HepG2 (cell line): ENCODE data around the gene SNX30. TPM values are rescaled to one million over a fixed set of nuclear protein-coding genes. Genes with fewer than 3 reads are reported as not detected.

ENCODE experiments used
- ARNT ChIP-seq: fragments of 450-650 bp; IDR thresholded peaks from 2 replicates; pipeline ENCODE4 v1.6.1; 2017
- BCL6 ChIP-seq: IDR thresholded peaks from 2 replicates; pipeline ENCODE4 v1.6.1; 2016; ENCODE audit warnings: missing genetic modification reagents, missing compliant biosample characterization
- CCDC6 ChIP-seq: sonication (generic); formaldehyde crosslinking; IDR thresholded peaks from 2 replicates; pipeline ENCODE4 v1.8.1; 2022; ENCODE audit warnings: mild to moderate bottlenecking, missing genetic modification reagents, moderate library complexity
- HNF1A ChIP-seq, 2 experiments: sonication (generic) in 1 of 2; formaldehyde crosslinking in 1 of 2; IDR thresholded peaks; 2 replicates each; pipeline versions ENCODE4 v1.4.0 to v1.6.1; 2016 to 2020; ENCODE audit warnings: borderline replicate concordance in 1 of 2, low read depth in 1 of 2, mild to moderate bottlenecking in 1 of 2, missing genetic modification reagents in 1 of 2
- HNRNPUL1 ChIP-seq: fragments of 200-400 bp; formaldehyde crosslinking; IDR thresholded peaks from 2 replicates; pipeline ENCODE4 v1.6.1; 2017; ENCODE audit warnings: low read depth, mild to moderate bottlenecking, low read length, moderate library complexity
- MIER2 ChIP-seq: IDR thresholded peaks from 2 replicates; pipeline ENCODE4 v1.6.1; 2016; ENCODE audit warnings: missing biosample characterization, missing genetic modification reagents
- POLR2AphosphoS5 ChIP-seq: IDR thresholded peaks from 2 replicates; pipeline ENCODE4 v1.6.1; 2012; ENCODE audit warnings: low read depth, low read length
- SALL1 ChIP-seq: sonication (generic); formaldehyde crosslinking; IDR thresholded peaks from 2 replicates; pipeline ENCODE4 v1.8.0; 2022; ENCODE audit warnings: mild to moderate bottlenecking, missing genetic modification reagents
- THAP8 ChIP-seq: sonication (generic); formaldehyde crosslinking; IDR thresholded peaks from 2 replicates; pipeline ENCODE4 v1.5.1; 2020; ENCODE audit warnings: missing genetic modification reagents, mild to moderate bottlenecking, borderline replicate concordance
- ZBTB20 ChIP-seq: sonication (generic); formaldehyde crosslinking; IDR thresholded peaks from 2 replicates; pipeline ENCODE4 v1.8.1; 2023; ENCODE audit warnings: missing genetic modification reagents, low read depth, mild to moderate bottlenecking, borderline replicate concordance
- ZFP41 ChIP-seq: sonication (generic); formaldehyde crosslinking; IDR thresholded peaks from 2 replicates; pipeline ENCODE4 v1.4.0; 2020; ENCODE audit warnings: mild to moderate bottlenecking, missing genetic modification reagents, borderline replicate concordance
- ZFYVE20 ChIP-seq: sonication (generic); formaldehyde crosslinking; IDR thresholded peaks from 2 replicates; pipeline ENCODE4 v1.8.0; 2023; ENCODE audit warnings: low read depth, mild to moderate bottlenecking, moderate library complexity, missing genetic modification reagents, borderline replicate concordance
- ZNF17 ChIP-seq: sonication (generic); formaldehyde crosslinking; IDR thresholded peaks from 2 replicates; pipeline ENCODE4 v1.5.0; 2020; ENCODE audit warnings: mild to moderate bottlenecking, missing genetic modification reagents
- ZNF263 ChIP-seq: sonication (generic); formaldehyde crosslinking; IDR thresholded peaks from 2 replicates; pipeline ENCODE4 v1.4.0; 2020; ENCODE audit warnings: missing genetic modification reagents
- ZNF569 ChIP-seq: sonication (generic); formaldehyde crosslinking; IDR thresholded peaks from 2 replicates; pipeline ENCODE4 v1.5.0; 2020; ENCODE audit warnings: mild to moderate bottlenecking, missing genetic modification reagents, moderate library complexity, borderline replicate concordance
- ZNF614 ChIP-seq: IDR thresholded peaks from 2 replicates; pipeline ENCODE4 v1.6.1; 2018; ENCODE audit warnings: missing biosample characterization, missing genetic modification reagents, inconsistent platforms, borderline replicate concordance
- ZNF737 ChIP-seq: sonication (generic); formaldehyde crosslinking; IDR thresholded peaks from 2 replicates; pipeline ENCODE4 v1.5.0; 2020; ENCODE audit warnings: missing genetic modification reagents, mild to moderate bottlenecking, borderline replicate concordance
- ZNF839 ChIP-seq: sonication (generic); formaldehyde crosslinking; IDR thresholded peaks from 2 replicates; pipeline ENCODE4 v1.4.0; 2020; ENCODE audit warnings: missing genetic modification reagents, mild to moderate bottlenecking, borderline replicate concordance
- polyA plus RNA-seq, 8 experiments: library from polyadenylated mRNA; depleted of rRNA in 3 of 8; stranded (reverse) in 7 of 8; unstranded in 1 of 8; fragments of >200 nt; fragmentation: Illumina TruSeq in 4 of 8; extraction: Trizol in 4 of 8; gene quantifications; 2 replicates each; pipeline versions ENCODE4 v1.2.1 to v1.2.3, GENCODE V29; 2011 to 2016; ENCODE audit warnings: low read depth in 4 of 8, missing spikeins in 1 of 8, mixed read lengths in 1 of 8; ENCODE audit not compliant: insufficient read depth in 1 of 8
- total RNA-seq, 5 experiments: library from RNA; depleted of rRNA; stranded (reverse); fragments of >200 nt; fragmentation: Illumina TruSeq; extraction: Trizol; gene quantifications; 2 replicates each; pipeline ENCODE4 v1.2.3, GENCODE V29; 2016; ENCODE audit warnings: low read depth in 1 of 5
- TF ChIP-seq, protein P1 (sequence below): sonication (generic); formaldehyde crosslinking; IDR thresholded peaks from 2 replicates; pipeline ENCODE4 v1.4.0; 2020; ENCODE audit warnings: missing genetic modification reagents
- TF ChIP-seq, protein P2 (sequence below): IDR thresholded peaks from 2 replicates; pipeline ENCODE4 v1.6.1; 2012; ENCODE audit warnings: low read length, improper control_type of control experiment

The SNX30 gene
- total and polyA plus RNA-seq, 2 of the 13 experiments (the other 11 are each of a cell fraction or from before 2014, with no cell fraction given) = 4.4 to 12.4 TPM

- TF ChIP-seq MIER2 (no peak), HNF1A (IDR thresholded peaks at IDR 0.05; ENCODE audit: low read depth) (no peak), HNF1A (CRISPR knock-in tag; IDR thresholded peaks at IDR 0.05; ENCODE audit: borderline replicate concordance) (peak; percentile 36; the same call in 1 of the 2 replicates), ZNF263 (CRISPR knock-in tag) (no peak), HNRNPUL1 (no peak), ZFP41 (no peak), ZFYVE20 (no peak), SALL1 (peak; percentile 65), ARNT (no peak), ZNF614 (no peak), THAP8 (CRISPR knock-in tag) (no peak), ZNF737 (no peak), ZNF839 (CRISPR knock-in tag) (no peak), BCL6 (no peak), CCDC6 (no peak), ZNF569 (CRISPR knock-in tag) (no peak), POLR2AphosphoS5 (peak; percentile 83), ZNF17 (CRISPR knock-in tag) (no peak), ZBTB20 (0 out of 2 replicates have a peak, but pooled peaks have one; percentile 12)
- TF ChIP-seq, protein P1, sequence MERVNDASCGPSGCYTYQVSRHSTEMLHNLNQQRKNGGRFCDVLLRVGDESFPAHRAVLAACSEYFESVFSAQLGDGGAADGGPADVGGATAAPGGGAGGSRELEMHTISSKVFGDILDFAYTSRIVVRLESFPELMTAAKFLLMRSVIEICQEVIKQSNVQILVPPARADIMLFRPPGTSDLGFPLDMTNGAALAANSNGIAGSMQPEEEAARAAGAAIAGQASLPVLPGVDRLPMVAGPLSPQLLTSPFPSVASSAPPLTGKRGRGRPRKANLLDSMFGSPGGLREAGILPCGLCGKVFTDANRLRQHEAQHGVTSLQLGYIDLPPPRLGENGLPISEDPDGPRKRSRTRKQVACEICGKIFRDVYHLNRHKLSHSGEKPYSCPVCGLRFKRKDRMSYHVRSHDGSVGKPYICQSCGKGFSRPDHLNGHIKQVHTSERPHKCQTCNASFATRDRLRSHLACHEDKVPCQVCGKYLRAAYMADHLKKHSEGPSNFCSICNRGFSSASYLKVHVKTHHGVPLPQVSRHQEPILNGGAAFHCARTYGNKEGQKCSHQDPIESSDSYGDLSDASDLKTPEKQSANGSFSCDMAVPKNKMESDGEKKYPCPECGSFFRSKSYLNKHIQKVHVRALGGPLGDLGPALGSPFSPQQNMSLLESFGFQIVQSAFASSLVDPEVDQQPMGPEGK (CRISPR knock-in tag) = no peak; the same call in 1 of the 2 replicates
- TF ChIP-seq, protein P2, sequence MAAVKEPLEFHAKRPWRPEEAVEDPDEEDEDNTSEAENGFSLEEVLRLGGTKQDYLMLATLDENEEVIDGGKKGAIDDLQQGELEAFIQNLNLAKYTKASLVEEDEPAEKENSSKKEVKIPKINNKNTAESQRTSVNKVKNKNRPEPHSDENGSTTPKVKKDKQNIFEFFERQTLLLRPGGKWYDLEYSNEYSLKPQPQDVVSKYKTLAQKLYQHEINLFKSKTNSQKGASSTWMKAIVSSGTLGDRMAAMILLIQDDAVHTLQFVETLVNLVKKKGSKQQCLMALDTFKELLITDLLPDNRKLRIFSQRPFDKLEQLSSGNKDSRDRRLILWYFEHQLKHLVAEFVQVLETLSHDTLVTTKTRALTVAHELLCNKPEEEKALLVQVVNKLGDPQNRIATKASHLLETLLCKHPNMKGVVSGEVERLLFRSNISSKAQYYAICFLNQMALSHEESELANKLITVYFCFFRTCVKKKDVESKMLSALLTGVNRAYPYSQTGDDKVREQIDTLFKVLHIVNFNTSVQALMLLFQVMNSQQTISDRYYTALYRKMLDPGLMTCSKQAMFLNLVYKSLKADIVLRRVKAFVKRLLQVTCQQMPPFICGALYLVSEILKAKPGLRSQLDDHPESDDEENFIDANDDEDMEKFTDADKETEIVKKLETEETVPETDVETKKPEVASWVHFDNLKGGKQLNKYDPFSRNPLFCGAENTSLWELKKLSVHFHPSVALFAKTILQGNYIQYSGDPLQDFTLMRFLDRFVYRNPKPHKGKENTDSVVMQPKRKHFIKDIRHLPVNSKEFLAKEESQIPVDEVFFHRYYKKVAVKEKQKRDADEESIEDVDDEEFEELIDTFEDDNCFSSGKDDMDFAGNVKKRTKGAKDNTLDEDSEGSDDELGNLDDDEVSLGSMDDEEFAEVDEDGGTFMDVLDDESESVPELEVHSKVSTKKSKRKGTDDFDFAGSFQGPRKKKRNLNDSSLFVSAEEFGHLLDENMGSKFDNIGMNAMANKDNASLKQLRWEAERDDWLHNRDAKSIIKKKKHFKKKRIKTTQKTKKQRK = no peak
Measured at GRCh38 chr9:112764837-112765236, 14.3 kb downstream of the SNX30 start (continued).
